Gastroesophageal sphincter (tissue), 3 donors: Measurements from ENCODE around the gene UBE2B.

Experiments used
- CTCF ChIP-seq, 4 experiments: fragments of 200-600 bp in 2 of 4; fragments of 450-650 bp in 2 of 4; sonication (generic) in 1 of 4; IDR thresholded peaks; one replicate each; pipeline ENCODE4 v1.5.1; 2017 to 2019; ENCODE audit warnings: antibody characterized with exemption in 4 of 4, mild to moderate bottlenecking in 2 of 4, moderate library complexity in 2 of 4
- POLR2A ChIP-seq, 2 donors: fragments of 450-650 bp; IDR thresholded peaks; one replicate each; pipeline ENCODE4 v1.6.1; 2017; ENCODE audit warnings: antibody characterized with exemption in 2 of 2, mild to moderate bottlenecking in 2 of 2, moderate library complexity in 1 of 2

- no peak for TF ChIP-seq CTCF (IDR thresholded peaks at IDR 0.05)
- no peak for TF ChIP-seq POLR2A (IDR thresholded peaks at IDR 0.05)
Observed at GRCh38 chr5:134432677-134433359, 61.4 kb downstream of the UBE2B start.
